ENCODE results near the gene SPON1. TPM values are rescaled to one million over a fixed set of nuclear protein-coding genes. Genes with fewer than 3 reads are reported as not detected.

Gene SPON1
- total and polyA plus RNA-seq, 11 donors = 1.6 to 20.0 (median 6.8) TPM

GRCh38 chr11:13963169-13963948 is 836 bp downstream of the SPON1 start:
- TF ChIP-seq CTCF (IDR thresholded peaks at IDR 0.05) = no peak
- Histone ChIP-seq H3K4me1 (peaks cover 0 to 30% (median 9%) of the 10 kb centered on the region in 12 donors), H3K4me3 (peak overlapping the region; percentile 32 to 60 (median 52)), H3K27ac (peak overlapping the region in 9 of 12 donors; percentile 6 to 66 (median 53)), H3K27me3 (peaks cover 10 to 88% (median 51%) of the 10 kb centered on the region in 9 donors), H3K9me3 (no peaks in the 10 kb centered on the region), H3K36me3 (no peaks in the 10 kb centered on the region)
- ATAC-seq = peak in 3 of 4 donors; percentile 47 to 64 (median 49)
- intact Hi-C loops (cut with DNase I) = no loop called here
- 1 to 4% (median 2%) methylated on average over 11 to 60 of the region's 60 CpGs for WGBS, 4 donors
- peak in 4 of 5 donors; percentile 29 to 65 (median 39) for DNase-seq

GRCh38 chr11:13963949-13964770 is 1.6 kb downstream of the SPON1 start:
- no peaks in the 10 kb centered on the region for H3K36me3 ChIP-seq
- intact Hi-C loops (cut with DNase I) = no loop called here
- peak overlapping the region in 4 of 12 donors; percentile 53 to 66 (median 56) for H3K27ac ChIP-seq
- peaks cover 0 to 30% (median 9%) of the 10 kb centered on the region in 12 donors for H3K4me1 ChIP-seq
- H3K4me3 ChIP-seq = peak overlapping the region; percentile 32 to 60 (median 52)
- peak in 3 of 4 donors; percentile 54 to 71 (median 68) for ATAC-seq
- H3K9me3 ChIP-seq = no peaks in the 10 kb centered on the region
- 2 to 10% (median 4%) methylated on average over 22 to 62 of the region's 62 CpGs for WGBS, 4 donors
- peaks cover 10 to 88% (median 51%) of the 10 kb centered on the region in 9 donors for H3K27me3 ChIP-seq
- peak in 2 of 12 donors; percentile 5 to 26 for TF ChIP-seq CTCF (IDR thresholded peaks at IDR 0.05)
- TF ChIP-seq POLR2A (IDR thresholded peaks at IDR 0.05) = no peak
- peak; percentile 12 to 61 (median 29) for DNase-seq

DNA sequence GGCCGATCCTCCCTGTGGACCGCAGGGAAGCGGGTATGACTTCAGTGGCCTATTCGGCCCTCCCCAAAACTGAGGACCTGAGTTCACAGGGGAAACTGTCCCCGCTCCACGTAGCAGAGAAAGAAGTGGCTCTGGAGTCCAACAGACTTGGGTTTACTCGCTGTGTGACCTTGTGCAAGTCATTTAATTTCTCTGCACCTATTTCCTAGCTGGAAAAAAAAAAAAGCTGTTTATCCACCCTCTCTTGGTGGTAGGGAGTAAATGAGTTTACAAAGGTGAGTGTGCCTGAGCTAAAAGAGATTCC is 2.2 kb downstream of the SPON1 start:
- H3K36me3 ChIP-seq = no peaks in the 10 kb centered on the region
- H3K4me1 ChIP-seq = peaks cover 0 to 30% (median 9%) of the 10 kb centered on the region in 12 donors
- H3K9me3 ChIP-seq = no peaks in the 10 kb centered on the region
- H3K4me3 ChIP-seq = peak overlapping the region in 10 of 12 donors; percentile 34 to 60 (median 54)
- H3K27me3 ChIP-seq = peaks cover 10 to 88% (median 51%) of the 10 kb centered on the region in 9 donors
- 20 to 70% (median 31%) methylated on average over 2 to 7 of the region's 7 CpGs for WGBS, 4 donors
- ATAC-seq (no peak), DNase-seq (no peak)
- TF ChIP-seq POLR2A (IDR thresholded peaks at IDR 0.05) = no peak
- TF ChIP-seq CTCF (IDR thresholded peaks at IDR 0.05) = no peak
- H3K27ac ChIP-seq = no peak overlapping the region
- intact Hi-C loops (cut with DNase I) = no loop called here

- TF ChIP-seq CTCF (IDR thresholded peaks at IDR 0.05) = no peak
- no peak for TF ChIP-seq POLR2A (IDR thresholded peaks at IDR 0.05)
- Histone ChIP-seq H3K4me1 (peaks cover 0 to 30% (median 9%) of the 10 kb centered on the region in 12 donors), H3K36me3 (no peaks in the 10 kb centered on the region), H3K9me3 (no peaks in the 10 kb centered on the region), H3K4me3 (peak overlapping the region in 1 of 12 donors; percentile 4), H3K27ac (no peak overlapping the region), H3K27me3 (peaks cover 10 to 92% (median 51%) of the 10 kb centered on the region in 9 donors)
- ATAC-seq = no peak
- intact Hi-C loops (cut with DNase I) = no loop called here
- DNase-seq = no peak
- 72 to 82% (median 74%) methylated on average over 5 of the region's 5 CpGs for WGBS, 4 donors
Observed at GRCh38 chr11:13965337-13965736, 2.8 kb downstream of the SPON1 start.

Measured in heart left ventricle (tissue), 16 donors.